HEK293 (cell line): ENCODE measurements around the gene ESPL1.

Experiments used
- HOXC10 ChIP-seq: sonication (generic); formaldehyde crosslinking; IDR thresholded peaks from 2 replicates; pipeline ENCODE4 v1.8.1; 2023; ENCODE audit warnings: mild to moderate bottlenecking, missing genetic modification reagents
- KLF16 ChIP-seq: fragments of 450-650 bp; formaldehyde crosslinking; IDR thresholded peaks from 2 replicates; pipeline ENCODE4 v1.5.1; 2017; ENCODE audit warnings: missing biosample characterization, missing genetic modification characterization
- MEIS1 ChIP-seq: sonication (generic); formaldehyde crosslinking; IDR thresholded peaks from 2 replicates; pipeline ENCODE4 v1.8.1; 2022; ENCODE audit warnings: missing genetic modification reagents, mild to moderate bottlenecking, borderline replicate concordance
- ZBTB26 ChIP-seq: fragments of 450-650 bp; formaldehyde crosslinking; optimal IDR thresholded peaks from 2 replicates; pipeline ENCODE3; 2016; ENCODE audit warnings: missing biosample characterization, mild to moderate bottlenecking, missing genetic modification characterization
- ZBTB7A ChIP-seq: fragments of 450-650 bp; formaldehyde crosslinking; IDR thresholded peaks from 2 replicates; pipeline ENCODE4 v1.5.1; 2016; ENCODE audit warnings: low read depth, missing biosample characterization, missing genetic modification characterization
- ZEB2 ChIP-seq: fragments of 450-650 bp; formaldehyde crosslinking; IDR thresholded peaks from 2 replicates; pipeline ENCODE4 v1.5.1; 2016; ENCODE audit warnings: missing biosample characterization, missing genetic modification characterization
- ZIC2 ChIP-seq: fragments of 450-650 bp; formaldehyde crosslinking; IDR thresholded peaks from 2 replicates; pipeline ENCODE4 v1.5.1; 2016; ENCODE audit warnings: missing biosample characterization, missing genetic modification characterization
- ZNF157 ChIP-seq: fragments of 450-650 bp; formaldehyde crosslinking; IDR thresholded peaks from 2 replicates; pipeline ENCODE4 v1.5.1; 2016; ENCODE audit warnings: missing biosample characterization, missing genetic modification characterization
- ZNF175 ChIP-seq: fragments of 450-650 bp; formaldehyde crosslinking; IDR thresholded peaks from 2 replicates; pipeline ENCODE4 v1.5.1; 2016; ENCODE audit warnings: missing biosample characterization, missing genetic modification characterization
- ZNF629 ChIP-seq: fragments of 450-650 bp; formaldehyde crosslinking; IDR thresholded peaks from 2 replicates; pipeline ENCODE4 v1.5.1; 2017; ENCODE audit warnings: missing biosample characterization, missing genetic modification characterization
- ZNF639 ChIP-seq: fragments of 450-650 bp; formaldehyde crosslinking; IDR thresholded peaks from 2 replicates; pipeline ENCODE4 v1.5.1; 2016; ENCODE audit warnings: missing biosample characterization, missing genetic modification characterization
- ZNF707 ChIP-seq: fragments of 450-650 bp; formaldehyde crosslinking; IDR thresholded peaks from 2 replicates; pipeline ENCODE4 v1.5.1; 2016; ENCODE audit warnings: missing biosample characterization, missing genetic modification characterization
- TF ChIP-seq, protein P1 (sequence below): fragments of 450-650 bp; formaldehyde crosslinking; IDR thresholded peaks from 2 replicates; pipeline ENCODE4 v1.5.1; 2016; ENCODE audit warnings: missing biosample characterization, missing genetic modification characterization
- TF ChIP-seq, protein P2 (sequence below): fragments of 450-650 bp; formaldehyde crosslinking; IDR thresholded peaks from 2 replicates; pipeline ENCODE4 v1.5.1; 2017; ENCODE audit warnings: missing biosample characterization, missing genetic modification characterization
- TF ChIP-seq, protein P3 (sequence below): fragments of 450-650 bp; formaldehyde crosslinking; IDR thresholded peaks from 2 replicates; pipeline ENCODE4 v1.5.1; 2016; ENCODE audit warnings: missing biosample characterization, missing genetic modification characterization
- TF ChIP-seq, protein P4 (sequence below): fragments of 450-650 bp; formaldehyde crosslinking; IDR thresholded peaks from 2 replicates; pipeline ENCODE4 v1.5.1; 2016; ENCODE audit warnings: missing biosample characterization, missing genetic modification characterization

Gene ESPL1

GRCh38 chr12:53251477-53252348 lies 16.4 kb upstream of the ESPL1 start (continued):
- TF ChIP-seq, protein P1, sequence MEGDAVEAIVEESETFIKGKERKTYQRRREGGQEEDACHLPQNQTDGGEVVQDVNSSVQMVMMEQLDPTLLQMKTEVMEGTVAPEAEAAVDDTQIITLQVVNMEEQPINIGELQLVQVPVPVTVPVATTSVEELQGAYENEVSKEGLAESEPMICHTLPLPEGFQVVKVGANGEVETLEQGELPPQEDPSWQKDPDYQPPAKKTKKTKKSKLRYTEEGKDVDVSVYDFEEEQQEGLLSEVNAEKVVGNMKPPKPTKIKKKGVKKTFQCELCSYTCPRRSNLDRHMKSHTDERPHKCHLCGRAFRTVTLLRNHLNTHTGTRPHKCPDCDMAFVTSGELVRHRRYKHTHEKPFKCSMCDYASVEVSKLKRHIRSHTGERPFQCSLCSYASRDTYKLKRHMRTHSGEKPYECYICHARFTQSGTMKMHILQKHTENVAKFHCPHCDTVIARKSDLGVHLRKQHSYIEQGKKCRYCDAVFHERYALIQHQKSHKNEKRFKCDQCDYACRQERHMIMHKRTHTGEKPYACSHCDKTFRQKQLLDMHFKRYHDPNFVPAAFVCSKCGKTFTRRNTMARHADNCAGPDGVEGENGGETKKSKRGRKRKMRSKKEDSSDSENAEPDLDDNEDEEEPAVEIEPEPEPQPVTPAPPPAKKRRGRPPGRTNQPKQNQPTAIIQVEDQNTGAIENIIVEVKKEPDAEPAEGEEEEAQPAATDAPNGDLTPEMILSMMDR (tag by site-specific recombination) = peak; percentile 92
- peak; percentile 60 for TF ChIP-seq ZBTB26 (tag by site-specific recombination)
- TF ChIP-seq ZNF175 (tag by site-specific recombination) = no peak
- TF ChIP-seq ZNF629 (tag by site-specific recombination) = peak; percentile 50; the same call in 1 of the 2 replicates
- no peak for TF ChIP-seq ZBTB7A (tag by site-specific recombination)
- TF ChIP-seq ZNF707 (tag by site-specific recombination) = no peak
- TF ChIP-seq, protein P2, sequence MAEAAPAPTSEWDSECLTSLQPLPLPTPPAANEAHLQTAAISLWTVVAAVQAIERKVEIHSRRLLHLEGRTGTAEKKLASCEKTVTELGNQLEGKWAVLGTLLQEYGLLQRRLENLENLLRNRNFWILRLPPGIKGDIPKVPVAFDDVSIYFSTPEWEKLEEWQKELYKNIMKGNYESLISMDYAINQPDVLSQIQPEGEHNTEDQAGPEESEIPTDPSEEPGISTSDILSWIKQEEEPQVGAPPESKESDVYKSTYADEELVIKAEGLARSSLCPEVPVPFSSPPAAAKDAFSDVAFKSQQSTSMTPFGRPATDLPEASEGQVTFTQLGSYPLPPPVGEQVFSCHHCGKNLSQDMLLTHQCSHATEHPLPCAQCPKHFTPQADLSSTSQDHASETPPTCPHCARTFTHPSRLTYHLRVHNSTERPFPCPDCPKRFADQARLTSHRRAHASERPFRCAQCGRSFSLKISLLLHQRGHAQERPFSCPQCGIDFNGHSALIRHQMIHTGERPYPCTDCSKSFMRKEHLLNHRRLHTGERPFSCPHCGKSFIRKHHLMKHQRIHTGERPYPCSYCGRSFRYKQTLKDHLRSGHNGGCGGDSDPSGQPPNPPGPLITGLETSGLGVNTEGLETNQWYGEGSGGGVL (tag by site-specific recombination) = peak; percentile 62
- TF ChIP-seq HOXC10 (CRISPR knock-in tag) = no peak
- TF ChIP-seq ZNF639 (tag by site-specific recombination) = 0 out of 2 replicates have a peak, but pooled peaks have one; percentile 59
- TF ChIP-seq MEIS1 = no peak
- peak; percentile 85 for TF ChIP-seq ZIC2
- no peak for TF ChIP-seq ZNF157 (tag by site-specific recombination)
- TF ChIP-seq, protein P3, sequence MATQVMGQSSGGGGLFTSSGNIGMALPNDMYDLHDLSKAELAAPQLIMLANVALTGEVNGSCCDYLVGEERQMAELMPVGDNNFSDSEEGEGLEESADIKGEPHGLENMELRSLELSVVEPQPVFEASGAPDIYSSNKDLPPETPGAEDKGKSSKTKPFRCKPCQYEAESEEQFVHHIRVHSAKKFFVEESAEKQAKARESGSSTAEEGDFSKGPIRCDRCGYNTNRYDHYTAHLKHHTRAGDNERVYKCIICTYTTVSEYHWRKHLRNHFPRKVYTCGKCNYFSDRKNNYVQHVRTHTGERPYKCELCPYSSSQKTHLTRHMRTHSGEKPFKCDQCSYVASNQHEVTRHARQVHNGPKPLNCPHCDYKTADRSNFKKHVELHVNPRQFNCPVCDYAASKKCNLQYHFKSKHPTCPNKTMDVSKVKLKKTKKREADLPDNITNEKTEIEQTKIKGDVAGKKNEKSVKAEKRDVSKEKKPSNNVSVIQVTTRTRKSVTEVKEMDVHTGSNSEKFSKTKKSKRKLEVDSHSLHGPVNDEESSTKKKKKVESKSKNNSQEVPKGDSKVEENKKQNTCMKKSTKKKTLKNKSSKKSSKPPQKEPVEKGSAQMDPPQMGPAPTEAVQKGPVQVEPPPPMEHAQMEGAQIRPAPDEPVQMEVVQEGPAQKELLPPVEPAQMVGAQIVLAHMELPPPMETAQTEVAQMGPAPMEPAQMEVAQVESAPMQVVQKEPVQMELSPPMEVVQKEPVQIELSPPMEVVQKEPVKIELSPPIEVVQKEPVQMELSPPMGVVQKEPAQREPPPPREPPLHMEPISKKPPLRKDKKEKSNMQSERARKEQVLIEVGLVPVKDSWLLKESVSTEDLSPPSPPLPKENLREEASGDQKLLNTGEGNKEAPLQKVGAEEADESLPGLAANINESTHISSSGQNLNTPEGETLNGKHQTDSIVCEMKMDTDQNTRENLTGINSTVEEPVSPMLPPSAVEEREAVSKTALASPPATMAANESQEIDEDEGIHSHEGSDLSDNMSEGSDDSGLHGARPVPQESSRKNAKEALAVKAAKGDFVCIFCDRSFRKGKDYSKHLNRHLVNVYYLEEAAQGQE (tag by site-specific recombination) = no peak
- TF ChIP-seq, protein P4, sequence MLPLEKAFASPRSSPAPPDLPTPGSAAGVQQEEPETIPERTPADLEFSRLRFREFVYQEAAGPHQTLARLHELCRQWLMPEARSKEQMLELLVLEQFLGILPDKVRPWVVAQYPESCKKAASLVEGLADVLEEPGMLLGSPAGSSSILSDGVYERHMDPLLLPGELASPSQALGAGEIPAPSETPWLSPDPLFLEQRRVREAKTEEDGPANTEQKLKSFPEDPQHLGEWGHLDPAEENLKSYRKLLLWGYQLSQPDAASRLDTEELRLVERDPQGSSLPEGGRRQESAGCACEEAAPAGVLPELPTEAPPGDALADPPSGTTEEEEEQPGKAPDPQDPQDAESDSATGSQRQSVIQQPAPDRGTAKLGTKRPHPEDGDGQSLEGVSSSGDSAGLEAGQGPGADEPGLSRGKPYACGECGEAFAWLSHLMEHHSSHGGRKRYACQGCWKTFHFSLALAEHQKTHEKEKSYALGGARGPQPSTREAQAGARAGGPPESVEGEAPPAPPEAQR (tag by site-specific recombination) = no peak
- peak; percentile 89 for TF ChIP-seq KLF16 (tag by site-specific recombination)
- TF ChIP-seq ZEB2 (tag by site-specific recombination) = 0 out of 2 replicates have a peak, but pooled peaks have one; percentile 56
